GM19238 (cell line): ENCODE data around the gene NUAK1.

ENCODE experiments used
- DNase-seq: peaks from one replicate; pipeline ENCODE4 v3.0.0; 2011; ENCODE audit warnings: low spot score; ENCODE audit not compliant: insufficient read length

Gene NUAK1

GRCh38 chr12:106084014-106084671 lies 54.6 kb downstream of the NUAK1 start:
- DNase-seq = no peak

- DNase-seq = no peak
Observed at GRCh38 chr12:106082216-106083175, 56.3 kb downstream of the NUAK1 start.

DNA sequence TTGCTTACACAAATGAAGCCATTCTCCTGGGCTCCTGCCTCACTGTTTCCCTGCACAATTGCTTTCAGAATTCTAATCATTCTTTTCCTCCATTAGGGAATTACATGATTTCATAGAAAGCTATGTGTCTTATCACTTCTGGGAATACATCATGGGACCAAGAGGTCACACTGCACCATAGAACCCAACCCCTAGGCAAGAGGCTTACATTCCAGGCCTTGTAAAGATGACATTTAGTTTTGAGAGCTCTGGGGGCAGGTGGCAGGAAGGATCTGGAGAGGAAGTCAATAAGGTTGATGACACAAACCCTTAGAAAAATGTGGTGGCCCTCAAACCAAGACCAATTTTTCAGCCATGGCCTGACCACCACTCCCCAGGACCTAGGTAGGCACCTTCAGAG lies 57.1 kb downstream of the NUAK1 start:
- no peak for DNase-seq

GRCh38 chr12:106080791-106081170 lies 58.0 kb downstream of the NUAK1 start:
- no peak for DNase-seq

DNA sequence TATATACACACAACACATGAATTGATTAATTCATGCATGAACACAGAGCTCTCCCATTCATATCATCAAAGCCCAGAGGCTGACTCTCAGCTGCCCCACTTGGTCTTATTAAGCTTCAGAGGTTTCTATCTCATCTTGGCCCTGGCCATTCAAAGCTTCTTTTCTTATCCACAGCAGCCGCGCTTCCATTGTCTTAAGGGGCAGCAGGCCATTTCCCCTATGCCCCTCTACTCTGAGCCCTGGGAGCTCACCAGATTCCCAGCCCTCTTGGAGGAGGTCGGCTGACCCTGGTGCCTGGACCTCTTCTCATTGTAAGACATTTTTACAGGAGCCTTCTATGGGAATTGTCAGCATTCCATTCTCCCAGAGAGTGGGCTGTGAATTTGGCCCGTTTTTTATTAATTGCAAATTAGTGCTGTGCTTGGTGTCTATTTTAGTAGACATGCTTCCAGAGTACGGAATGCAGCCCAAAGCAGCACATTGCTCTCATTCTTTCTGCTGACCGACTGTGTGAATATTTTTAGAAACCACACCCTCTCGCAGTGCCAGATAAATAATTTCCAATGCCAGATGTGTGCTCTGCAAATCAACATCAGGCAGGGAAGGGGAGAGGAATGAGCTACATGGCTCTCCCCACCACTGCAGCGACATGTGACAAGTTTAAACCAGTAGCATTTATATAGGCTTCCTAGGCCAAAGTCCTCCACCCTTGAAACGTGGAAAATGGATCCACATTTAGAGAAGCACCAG lies 58.5 kb downstream of the NUAK1 start:
- no peak for DNase-seq

DNA sequence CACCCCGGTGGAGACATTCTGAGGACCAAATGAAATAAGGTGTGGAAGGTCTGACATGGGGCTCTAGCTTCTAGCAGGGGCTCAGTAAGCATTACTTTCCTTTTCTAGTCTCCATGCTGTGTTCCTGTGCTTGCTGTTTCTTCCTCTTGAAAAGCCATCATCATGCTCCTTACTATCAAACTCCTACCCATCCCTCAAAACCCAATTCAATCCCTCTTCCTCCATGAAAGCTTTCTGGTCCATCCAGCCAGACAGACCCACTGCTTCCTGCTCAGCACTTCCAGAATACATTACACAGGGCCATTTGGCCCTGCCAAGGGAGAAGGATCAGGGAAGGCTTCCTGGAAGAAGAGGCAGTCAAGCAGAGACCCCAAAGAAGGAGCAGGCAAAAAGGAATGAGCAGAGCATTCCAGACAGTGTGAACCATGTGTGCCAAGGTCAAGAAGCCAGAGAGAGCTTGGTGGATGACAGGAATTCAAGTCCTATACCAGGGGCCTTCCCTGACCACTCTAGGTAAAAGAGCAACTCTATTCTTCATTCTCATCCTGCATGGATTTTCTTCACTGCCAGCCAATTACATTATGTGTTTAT lies 59.5 kb downstream of the NUAK1 start:
- no peak for DNase-seq

DNA sequence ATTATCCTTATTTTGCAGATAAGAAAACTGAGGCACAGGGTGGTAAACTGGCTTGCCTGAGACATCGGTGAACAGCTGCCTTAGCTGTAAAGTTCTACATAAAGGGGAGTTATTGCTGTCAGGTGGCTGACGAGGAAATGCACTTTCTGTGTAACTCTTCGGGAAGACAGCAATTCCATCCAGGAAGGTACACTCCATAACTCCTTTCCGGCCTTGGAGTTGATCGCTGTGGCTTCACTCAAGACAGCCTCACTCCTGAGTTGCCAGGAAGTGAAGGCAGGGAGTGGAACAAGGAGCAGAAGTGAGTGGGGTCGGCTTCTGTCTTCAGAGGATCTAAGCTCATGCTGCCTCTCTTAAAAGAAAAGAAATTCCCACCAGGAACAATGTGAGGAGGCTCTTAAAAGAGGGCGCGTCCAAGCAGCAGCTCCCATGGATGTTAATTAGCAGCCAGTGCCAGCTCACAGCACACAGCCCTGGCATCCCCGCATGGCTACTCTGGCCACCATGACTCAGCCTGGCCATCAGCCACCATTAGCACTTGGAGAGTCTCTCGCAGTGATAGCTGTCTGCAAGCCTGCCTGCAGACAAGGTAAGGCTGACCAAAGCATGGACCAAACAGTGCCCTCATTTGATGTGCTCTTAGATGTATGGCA lies 60.3 kb downstream of the NUAK1 start:
- no peak for DNase-seq

DNA sequence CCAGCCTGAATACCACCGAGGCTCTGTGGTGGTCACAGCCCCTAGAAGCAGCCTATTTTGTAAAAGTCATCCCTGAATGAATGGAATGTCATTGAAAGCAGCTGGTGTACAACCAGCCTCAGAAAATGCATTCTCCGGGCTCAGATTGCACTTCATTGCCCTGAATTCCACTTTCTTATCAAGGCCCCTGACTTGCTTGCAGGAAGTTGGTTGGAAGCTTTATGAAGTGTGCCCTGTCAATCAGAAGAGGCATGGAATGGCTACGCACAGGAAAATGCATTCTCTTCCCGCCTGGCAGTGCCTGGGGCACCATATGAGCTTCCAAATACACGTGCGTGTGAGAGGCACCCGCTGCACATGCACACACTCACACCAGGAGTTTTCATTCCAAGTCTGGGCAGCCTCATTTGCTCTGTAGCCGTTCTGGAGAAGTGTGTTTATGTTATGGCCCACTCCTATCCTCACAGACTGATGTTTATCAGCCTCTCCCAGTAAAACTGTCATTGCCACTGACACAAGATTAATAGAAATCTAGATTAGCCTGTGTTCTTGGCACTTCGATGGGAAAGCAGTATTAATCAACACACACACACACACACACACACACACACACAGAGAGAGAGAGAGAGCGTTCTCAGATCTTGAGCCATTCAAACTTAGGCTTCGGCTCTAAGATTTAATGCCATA lies 63.9 kb downstream of the NUAK1 start:
- DNase-seq = no peak

- no peak for DNase-seq
Observed at GRCh38 chr12:106074361-106074705, 64.4 kb downstream of the NUAK1 start.

DNA sequence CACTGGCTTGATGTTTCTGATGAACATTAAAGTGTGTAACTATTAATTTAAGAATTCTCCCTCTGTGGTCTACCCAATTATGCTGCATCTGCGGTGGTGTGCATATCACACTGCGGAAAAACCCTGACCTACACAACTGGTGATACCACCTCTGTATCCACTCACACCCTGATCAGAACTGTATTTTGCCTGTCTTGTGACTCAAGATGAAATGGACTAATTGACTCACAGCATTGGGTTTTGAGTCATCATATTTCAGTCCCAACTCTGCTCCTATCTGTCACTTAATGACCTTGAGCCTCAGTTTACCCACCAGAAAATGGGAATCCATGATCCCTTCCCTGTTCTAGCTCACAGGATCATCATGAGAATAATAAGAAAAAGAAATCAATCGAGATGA lies 65.6 kb downstream of the NUAK1 start:
- no peak for DNase-seq

DNA sequence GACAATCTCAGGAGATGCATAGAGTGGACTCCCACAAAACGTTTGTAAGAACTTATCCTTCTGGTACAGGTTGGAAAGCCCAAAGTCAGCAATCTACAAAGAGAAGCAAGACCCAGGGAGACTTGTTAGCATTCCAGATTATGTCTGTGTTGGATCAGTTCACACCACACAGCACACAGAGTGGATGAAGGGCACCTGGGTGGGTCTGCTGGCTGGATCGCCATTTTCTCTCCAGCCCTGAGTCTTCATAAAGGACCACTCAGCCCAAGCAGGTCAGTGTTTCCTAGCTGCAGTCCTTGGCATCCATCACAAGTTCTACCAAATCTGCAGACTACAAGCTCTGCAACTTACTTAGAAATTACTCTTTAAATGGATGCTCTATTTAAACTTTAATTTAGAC lies 66.0 kb downstream of the NUAK1 start:
- DNase-seq = no peak

DNA sequence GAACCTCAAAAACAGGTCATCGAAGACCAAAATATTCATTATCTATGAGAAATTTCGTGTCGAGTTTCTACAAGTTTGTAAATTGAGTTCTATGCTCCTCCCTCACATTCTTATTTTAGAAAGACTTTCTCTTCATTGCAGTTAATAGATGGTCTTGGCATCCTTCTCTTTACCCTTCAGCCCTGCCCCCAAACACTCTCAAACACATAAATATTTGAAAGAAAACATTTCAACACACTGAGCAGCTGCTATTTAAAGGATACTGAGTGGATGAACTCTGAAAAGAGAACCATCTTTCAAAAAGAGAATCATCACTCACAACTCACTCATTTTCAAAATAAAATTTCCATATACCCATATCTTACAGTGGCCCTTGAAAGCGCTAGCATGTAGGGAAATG lies 67.1 kb downstream of the NUAK1 start:
- no peak for DNase-seq

DNA sequence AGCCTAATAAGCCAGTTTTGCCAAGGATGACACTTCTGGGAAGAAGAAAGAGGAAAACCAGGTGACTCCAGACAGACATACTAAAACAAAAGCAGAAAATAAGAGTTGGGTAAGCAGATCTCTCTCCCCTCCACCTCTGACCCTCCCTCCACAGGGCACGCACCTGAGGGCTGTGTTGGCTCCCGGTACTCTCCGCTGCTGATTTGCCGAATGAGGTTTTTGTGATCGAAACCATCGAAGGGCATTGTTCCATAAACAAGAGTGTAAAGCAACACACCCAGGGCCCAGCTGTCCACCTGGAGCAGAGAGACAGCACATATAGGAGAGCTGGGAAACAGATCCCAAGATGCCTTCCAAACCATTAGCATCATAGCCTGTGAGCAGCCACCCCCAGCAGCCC lies 68.1 kb downstream of the NUAK1 start:
- no peak for DNase-seq

- no peak for DNase-seq
Observed at GRCh38 chr12:106070147-106070546, 68.6 kb downstream of the NUAK1 start.

- no peak for DNase-seq
Observed at GRCh38 chr12:106068296-106068695, 70.5 kb downstream of the NUAK1 start.

DNA sequence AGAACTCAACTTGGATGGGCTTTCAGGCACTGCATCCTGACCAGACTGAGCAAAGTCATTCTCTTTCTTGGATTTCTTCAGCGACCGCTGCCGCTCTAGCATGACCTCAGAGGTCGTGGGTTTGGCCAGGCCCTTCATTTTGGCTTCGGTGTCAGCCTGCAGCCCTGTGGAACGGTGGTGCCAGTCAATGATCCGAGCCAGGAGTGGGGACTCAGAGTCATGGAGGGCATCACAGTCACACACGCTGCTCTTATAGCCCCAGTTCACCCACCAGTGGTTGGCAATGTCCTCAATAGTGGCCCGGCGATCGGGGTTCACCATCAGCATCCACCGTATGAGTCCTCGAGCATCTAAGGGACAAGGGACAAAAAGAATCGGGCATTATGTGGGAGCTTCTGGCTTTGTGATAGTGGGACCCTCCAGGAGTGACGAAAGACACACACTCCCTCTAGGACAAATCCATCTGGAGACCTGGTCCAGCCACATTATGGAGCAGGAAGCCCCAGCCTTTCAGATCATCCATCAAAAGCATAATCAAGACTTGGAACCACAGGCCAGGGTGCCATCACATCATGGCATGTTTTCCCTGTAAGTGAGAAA lies 71.0 kb downstream of the NUAK1 start:
- DNase-seq = no peak

DNA sequence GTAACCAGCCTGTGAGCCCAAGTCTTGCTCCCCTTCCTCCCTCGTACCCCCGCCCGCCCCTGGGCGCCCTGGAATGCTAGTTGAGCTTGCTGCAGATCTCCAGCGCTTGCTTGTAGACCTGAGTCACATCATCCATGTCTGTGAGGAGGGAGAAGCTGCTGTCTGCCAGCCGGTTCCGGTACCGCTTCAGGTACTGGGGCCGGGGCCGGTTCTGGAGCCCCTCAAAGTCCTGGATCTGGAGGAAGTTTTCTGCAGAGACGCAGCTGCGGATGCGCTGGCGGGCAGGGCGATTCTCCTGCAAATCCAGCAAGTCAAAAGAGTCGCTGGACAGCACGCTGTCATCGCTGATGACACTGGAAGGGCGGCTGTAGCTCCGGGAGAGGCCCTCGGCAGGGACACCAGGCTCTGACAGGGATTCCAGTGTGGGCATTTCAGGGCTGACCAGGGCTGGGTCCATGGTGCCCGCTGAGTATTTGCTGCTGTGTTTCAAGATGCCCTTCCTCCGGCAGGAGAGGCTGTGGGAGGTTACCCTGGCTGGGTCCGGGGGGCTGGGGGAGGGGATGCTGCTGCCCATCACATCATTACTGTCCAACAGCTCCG lies 71.9 kb downstream of the NUAK1 start:
- no peak for DNase-seq

DNA sequence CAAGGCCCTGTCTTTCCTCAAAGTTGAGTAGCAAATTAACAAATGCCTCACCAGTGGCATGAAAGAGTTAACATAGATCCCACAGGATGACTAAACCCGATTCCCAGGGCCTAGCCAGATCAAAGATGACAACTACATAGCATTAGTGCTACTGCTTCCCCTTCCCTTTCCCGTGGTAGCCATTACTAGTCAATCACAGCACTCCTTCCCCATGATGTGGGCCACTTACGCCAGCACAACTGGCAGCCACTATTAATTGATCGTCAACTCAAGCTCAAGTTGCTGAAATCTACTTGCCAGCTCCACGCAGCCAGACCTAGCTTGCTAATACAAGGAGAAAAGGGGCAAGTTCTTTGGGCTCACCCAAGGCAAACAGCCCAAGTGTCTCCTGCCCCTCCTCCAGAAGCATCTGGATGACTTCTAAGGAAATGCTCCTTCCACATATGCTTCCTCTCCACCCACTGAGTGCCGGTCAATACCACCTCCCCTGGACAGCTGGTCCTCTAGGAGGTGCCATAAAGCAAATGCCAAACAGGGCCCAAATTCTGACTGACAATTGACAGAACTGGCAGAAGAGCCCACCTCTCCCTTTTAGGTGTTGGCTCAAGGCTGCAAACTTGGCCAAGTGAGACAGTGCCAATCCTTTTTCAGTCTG lies 72.6 kb downstream of the NUAK1 start:
- no peak for DNase-seq

GRCh38 chr12:106065506-106065905 lies 73.2 kb downstream of the NUAK1 start:
- no peak for DNase-seq

GRCh38 chr12:106064721-106065021 lies 74.1 kb downstream of the NUAK1 start:
- DNase-seq = no peak
